ENCODE data around the gene TMPRSS13.

GRCh38 chr11:117970400-117971024, 41.3 kb upstream of the TMPRSS13 start:
- TF ChIP-seq CTCF (IDR thresholded peaks at IDR 0.05) (no peak), MYC (IDR thresholded peaks at IDR 0.05; ENCODE audit: borderline replicate concordance, low read length) (no peak), PHF8 (IDR thresholded peaks at IDR 0.05; ENCODE audit: borderline replicate concordance, low read depth) (no peak)

Data from A549 (cell line).